Ishikawa (cell line): ENCODE results near the gene RNF215.
A peak's percentile ranks its signal among the peaks of the same experiment; 100 is the strongest.

Experiments
- CEBPB ChIP-seq: IDR thresholded peaks from 2 replicates; pipeline ENCODE4 v1.6.1; 2012
- CREB1 ChIP-seq: IDR thresholded peaks from 2 replicates; pipeline ENCODE4 v1.6.1; 2012; ENCODE audit warnings: low read depth
- EGR1 ChIP-seq: IDR thresholded peaks from 2 replicates; pipeline ENCODE4 v1.6.1; 2012
- EP300 ChIP-seq: IDR thresholded peaks from 2 replicates; pipeline ENCODE4 v1.6.1; 2012; ENCODE audit warnings: borderline replicate concordance
- FOXM1 ChIP-seq: IDR thresholded peaks from 2 replicates; pipeline ENCODE4 v1.6.1; 2012; ENCODE audit warnings: low read depth, borderline replicate concordance
- NFIC ChIP-seq: IDR thresholded peaks from 2 replicates; pipeline ENCODE4 v1.6.1; 2012
- RAD21 ChIP-seq: IDR thresholded peaks from 2 replicates; pipeline ENCODE4 v1.6.1; 2012; ENCODE audit warnings: low read depth
- TAF1 ChIP-seq: IDR thresholded peaks from 2 replicates; pipeline ENCODE4 v1.6.1; 2012; ENCODE audit warnings: low read depth, mild to moderate bottlenecking
- TCF12 ChIP-seq: IDR thresholded peaks from 2 replicates; pipeline ENCODE4 v1.6.1; 2012; ENCODE audit warnings: low read depth
- TEAD4 ChIP-seq: IDR thresholded peaks from 2 replicates; pipeline ENCODE4 v1.6.1; 2012
- YY1 ChIP-seq: IDR thresholded peaks from 2 replicates; pipeline ENCODE4 v1.6.1; 2012; ENCODE audit warnings: low read depth
- ZBTB7A ChIP-seq: IDR thresholded peaks from 2 replicates; pipeline ENCODE4 v1.6.1; 2012; ENCODE audit warnings: low read depth
- TF ChIP-seq, protein P1 (sequence below): IDR thresholded peaks from 2 replicates; pipeline ENCODE4 v1.6.1; 2012
- TF ChIP-seq, protein P2 (sequence below): IDR thresholded peaks from 2 replicates; pipeline ENCODE4 v1.6.1; 2012
- TF ChIP-seq, protein P3 (sequence below): IDR thresholded peaks from 2 replicates; pipeline ENCODE4 v1.6.1; 2012; ENCODE audit warnings: low read depth, mild to moderate bottlenecking

The RNF215 gene

DNA sequence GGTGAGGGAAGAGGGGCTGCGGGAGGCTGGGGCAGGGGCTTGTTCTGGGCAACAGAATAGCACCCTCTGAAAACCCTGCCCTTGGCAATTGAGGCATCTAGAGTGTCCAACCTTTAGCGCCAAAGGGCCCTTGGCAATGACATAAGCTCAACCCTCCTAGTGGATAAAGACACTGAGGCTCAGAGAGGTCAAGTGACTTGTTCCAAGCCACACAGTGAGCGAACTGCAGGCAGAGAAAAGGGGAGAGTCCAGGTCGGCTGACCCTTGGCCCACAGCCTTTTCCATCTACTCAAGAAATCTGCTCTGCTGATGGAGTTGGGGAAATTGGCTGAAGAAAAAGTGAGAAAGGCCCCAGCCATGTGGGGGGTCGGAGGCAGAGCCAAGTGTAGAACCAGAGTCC lies 12.5 kb upstream of the RNF215 start:
- TF ChIP-seq EGR1: no peak
- TF ChIP-seq ZBTB7A: no peak
- TF ChIP-seq, protein P1, sequence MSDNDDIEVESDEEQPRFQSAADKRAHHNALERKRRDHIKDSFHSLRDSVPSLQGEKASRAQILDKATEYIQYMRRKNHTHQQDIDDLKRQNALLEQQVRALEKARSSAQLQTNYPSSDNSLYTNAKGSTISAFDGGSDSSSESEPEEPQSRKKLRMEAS: no peak

DNA sequence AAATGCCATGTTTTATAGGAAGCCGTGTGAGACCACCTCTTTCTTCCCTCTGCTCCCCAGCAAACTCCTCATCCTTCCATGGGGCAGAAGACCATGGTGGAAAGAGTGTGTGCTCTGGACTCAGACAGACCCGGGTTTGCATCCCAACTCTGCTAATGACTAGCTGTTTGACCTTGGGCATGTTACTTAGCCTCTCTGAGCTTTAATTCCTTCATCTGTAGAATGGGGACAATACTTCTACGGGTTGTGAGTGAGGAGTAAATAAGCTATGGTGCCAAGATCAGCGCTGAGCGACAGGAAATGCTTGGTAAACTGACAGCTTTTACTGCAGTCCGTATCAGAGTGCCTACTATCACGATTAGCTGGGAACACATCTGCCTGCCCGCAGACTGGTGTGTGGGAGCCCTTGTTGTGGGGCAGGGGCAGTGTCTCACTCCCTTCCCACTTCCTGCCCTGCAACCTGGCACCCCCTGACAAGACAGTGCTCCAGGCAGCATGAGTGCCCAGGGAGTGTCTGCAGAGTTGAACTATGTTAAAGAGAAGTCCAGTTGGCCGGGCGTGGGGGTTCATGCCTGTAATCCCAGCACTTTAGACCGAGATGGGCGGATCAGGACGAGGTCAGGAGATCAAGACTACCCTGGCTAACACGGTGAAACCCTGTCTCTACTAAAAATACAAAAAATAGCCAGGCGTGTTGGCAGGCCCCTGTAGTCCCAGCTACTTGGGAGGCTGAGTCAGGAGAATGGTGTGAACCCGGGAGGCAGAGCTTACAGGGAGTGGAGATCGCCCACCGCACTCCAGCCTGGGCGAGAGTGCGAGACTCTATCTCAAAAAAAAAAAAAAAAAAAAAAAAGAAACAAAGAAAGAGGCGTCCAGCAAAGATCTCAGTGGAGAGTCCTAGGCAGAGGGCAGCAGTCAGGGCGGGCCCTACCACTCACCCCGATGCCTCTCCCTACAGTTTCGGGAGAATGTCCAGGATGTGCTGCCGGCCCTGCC lies 11.8 kb upstream of the RNF215 start:
- TF ChIP-seq CEBPB (no peak), RAD21 (no peak), TAF1 (no peak), ZBTB7A (no peak), TEAD4 (no peak), NFIC (no peak), YY1 (no peak), CREB1 (no peak), EGR1 (no peak), TCF12 (no peak), EP300 (no peak), FOXM1 (no peak)
- TF ChIP-seq, protein P1: no peak
- TF ChIP-seq, protein P2, sequence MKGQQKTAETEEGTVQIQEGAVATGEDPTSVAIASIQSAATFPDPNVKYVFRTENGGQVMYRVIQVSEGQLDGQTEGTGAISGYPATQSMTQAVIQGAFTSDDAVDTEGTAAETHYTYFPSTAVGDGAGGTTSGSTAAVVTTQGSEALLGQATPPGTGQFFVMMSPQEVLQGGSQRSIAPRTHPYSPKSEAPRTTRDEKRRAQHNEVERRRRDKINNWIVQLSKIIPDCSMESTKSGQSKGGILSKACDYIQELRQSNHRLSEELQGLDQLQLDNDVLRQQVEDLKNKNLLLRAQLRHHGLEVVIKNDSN: no peak
- TF ChIP-seq, protein P3, sequence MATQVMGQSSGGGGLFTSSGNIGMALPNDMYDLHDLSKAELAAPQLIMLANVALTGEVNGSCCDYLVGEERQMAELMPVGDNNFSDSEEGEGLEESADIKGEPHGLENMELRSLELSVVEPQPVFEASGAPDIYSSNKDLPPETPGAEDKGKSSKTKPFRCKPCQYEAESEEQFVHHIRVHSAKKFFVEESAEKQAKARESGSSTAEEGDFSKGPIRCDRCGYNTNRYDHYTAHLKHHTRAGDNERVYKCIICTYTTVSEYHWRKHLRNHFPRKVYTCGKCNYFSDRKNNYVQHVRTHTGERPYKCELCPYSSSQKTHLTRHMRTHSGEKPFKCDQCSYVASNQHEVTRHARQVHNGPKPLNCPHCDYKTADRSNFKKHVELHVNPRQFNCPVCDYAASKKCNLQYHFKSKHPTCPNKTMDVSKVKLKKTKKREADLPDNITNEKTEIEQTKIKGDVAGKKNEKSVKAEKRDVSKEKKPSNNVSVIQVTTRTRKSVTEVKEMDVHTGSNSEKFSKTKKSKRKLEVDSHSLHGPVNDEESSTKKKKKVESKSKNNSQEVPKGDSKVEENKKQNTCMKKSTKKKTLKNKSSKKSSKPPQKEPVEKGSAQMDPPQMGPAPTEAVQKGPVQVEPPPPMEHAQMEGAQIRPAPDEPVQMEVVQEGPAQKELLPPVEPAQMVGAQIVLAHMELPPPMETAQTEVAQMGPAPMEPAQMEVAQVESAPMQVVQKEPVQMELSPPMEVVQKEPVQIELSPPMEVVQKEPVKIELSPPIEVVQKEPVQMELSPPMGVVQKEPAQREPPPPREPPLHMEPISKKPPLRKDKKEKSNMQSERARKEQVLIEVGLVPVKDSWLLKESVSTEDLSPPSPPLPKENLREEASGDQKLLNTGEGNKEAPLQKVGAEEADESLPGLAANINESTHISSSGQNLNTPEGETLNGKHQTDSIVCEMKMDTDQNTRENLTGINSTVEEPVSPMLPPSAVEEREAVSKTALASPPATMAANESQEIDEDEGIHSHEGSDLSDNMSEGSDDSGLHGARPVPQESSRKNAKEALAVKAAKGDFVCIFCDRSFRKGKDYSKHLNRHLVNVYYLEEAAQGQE: no peak

DNA sequence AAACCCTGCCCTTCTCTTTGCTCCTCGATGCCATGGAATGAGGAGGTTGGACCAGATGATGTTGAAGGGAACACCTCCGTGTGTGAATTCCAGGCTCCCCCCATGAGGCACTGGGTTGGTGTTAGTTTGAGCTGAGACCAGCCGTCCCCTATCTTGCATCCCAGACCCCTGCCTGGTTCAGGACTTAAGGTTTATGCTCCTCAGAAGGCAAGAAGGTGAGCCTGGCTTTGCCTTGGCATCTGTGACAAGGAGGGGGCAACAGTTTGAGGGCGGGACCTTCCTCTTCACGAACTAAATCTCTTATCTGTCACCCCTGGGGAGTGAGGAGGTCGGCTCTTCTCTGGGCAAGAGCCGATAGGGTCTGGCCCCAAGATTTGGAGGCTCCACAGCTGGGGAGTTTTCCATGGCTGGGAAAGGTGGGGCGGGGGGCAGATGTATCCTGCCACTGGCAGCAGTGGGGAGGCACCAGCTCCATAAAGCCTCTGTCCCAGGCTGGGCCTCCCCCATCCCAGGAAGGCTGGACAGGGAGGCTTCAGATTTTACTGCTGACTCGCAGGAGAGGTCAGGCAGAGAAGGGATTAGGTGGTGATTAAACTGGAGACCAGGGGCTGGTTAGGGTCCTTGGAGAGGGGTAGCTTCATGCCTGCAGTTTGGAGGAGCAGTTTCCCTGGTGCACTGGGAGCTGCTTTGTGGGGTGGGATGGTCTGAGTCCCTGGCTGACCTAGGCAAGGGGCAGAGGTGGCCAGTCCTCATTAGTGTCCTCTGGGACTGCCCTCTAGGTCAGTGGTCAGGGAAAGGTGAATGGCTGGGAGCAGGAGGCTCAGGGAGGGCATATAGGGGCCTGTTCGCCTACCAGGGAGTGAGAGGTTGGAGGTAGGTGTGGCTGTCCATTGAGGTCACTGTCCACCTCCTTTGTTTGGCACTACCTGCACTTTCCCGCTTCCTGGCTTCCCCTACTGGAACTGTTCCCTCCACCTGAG lies 10.7 kb upstream of the RNF215 start:
- no peak for TF ChIP-seq FOXM1
- no peak for TF ChIP-seq NFIC
- no peak for TF ChIP-seq TAF1
- TF ChIP-seq, protein P1: no peak
- no peak for TF ChIP-seq ZBTB7A
- TF ChIP-seq CEBPB: no peak
- no peak for TF ChIP-seq EGR1
- no peak for TF ChIP-seq TEAD4
- no peak for TF ChIP-seq YY1
- TF ChIP-seq, protein P2: no peak
- no peak for TF ChIP-seq EP300
- TF ChIP-seq RAD21: no peak
- no peak for TF ChIP-seq TCF12
- TF ChIP-seq, protein P3: no peak
- TF ChIP-seq CREB1: no peak

DNA sequence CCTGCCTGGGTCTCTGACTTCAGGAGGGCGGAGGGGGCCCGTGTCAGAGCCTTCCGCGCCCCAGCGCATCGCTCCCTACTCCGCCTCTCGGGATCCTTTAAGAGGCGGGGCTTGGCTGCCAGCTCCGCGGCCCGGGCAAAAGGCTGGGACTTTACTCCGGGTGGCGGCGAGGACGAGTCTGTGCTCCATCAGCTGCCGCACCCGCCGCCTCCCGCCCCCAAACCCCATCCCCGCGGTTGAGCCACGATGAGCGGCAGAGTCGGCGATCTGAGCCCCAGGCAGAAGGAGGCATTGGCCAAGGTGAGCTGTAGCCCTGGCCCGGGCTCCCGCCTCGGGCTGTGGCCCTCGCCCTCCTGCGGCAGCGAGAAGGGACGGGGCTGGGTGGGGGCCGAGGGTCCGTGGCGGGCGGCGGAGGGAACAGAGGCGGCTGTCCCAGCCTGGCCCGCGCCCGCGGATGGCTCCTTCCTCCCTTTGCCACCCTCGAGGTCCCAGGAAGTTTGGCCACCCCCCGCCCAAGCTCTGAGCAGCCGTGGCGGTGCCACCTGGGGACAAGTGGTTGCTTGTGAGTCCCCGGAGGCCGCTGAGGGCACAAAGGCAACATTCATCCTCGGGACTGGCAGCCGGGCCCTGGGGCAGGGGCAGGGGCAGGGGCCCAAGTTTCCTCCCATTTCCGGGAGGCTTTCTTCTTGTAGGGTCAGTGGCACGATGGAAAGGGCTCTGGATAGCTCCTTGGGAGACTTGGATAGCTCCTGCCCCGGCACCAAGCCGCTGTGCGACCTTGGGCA lies 9.9 kb upstream of the RNF215 start, which contains the start of gene SEC14L2:
TSS of gene SEC14L2 (plus strand) at position 148 of the 785 bp plus-strand sequence. CDS start at position 247, 99 bp downstream.
- TF ChIP-seq TEAD4: no peak
- TF ChIP-seq, protein P1: peak; percentile 30; the same call in 1 of the 2 replicates
- TF ChIP-seq YY1: peak; percentile 18; the same call in 1 of the 2 replicates
- TF ChIP-seq, protein P3: peak; percentile 44; the same call in 1 of the 2 replicates
- no peak for TF ChIP-seq RAD21
- peak; percentile 60 for TF ChIP-seq NFIC
- TF ChIP-seq CEBPB: no peak
